Uterus (tissue), 2 donors: ENCODE measurements around the gene HSCB.

Experiments
- CTCF ChIP-seq, 4 experiments: fragments of 200-600 bp in 2 of 4; fragments of 450-650 bp in 2 of 4; sonication (generic) in 2 of 4; IDR thresholded peaks; one replicate each; pipeline ENCODE4 v1.5.1; 2016 to 2019; ENCODE audit warnings: antibody characterized with exemption in 4 of 4, mild to moderate bottlenecking in 2 of 4, moderate library complexity in 1 of 4
- POLR2A ChIP-seq, 2 donors: fragments of 450-650 bp; IDR thresholded peaks; one replicate each; pipeline ENCODE4 v1.6.1; 2016; ENCODE audit warnings: antibody characterized with exemption in 2 of 2, mild to moderate bottlenecking in 1 of 2, moderate library complexity in 1 of 2

GRCh38 chr22:28774378-28774777, 32.5 kb downstream of the HSCB start:
- TF ChIP-seq POLR2A (IDR thresholded peaks at IDR 0.05), result no peak
- TF ChIP-seq CTCF (IDR thresholded peaks at IDR 0.05), result no peak
